NK-92 (cell line): ENCODE measurements around the gene EXOC6.
"Not testable (repeated sequence)": the region's sequence is repeated elsewhere in the genome, so short reads cannot be mapped to it uniquely, and the experiment has no call there.

Experiments used
- DNase-seq: peaks from one replicate; lab custom pipeline; 2025; ENCODE audit not compliant: unreplicated experiment; lab: John Stamatoyannopoulos, UW

Gene EXOC6

DNA sequence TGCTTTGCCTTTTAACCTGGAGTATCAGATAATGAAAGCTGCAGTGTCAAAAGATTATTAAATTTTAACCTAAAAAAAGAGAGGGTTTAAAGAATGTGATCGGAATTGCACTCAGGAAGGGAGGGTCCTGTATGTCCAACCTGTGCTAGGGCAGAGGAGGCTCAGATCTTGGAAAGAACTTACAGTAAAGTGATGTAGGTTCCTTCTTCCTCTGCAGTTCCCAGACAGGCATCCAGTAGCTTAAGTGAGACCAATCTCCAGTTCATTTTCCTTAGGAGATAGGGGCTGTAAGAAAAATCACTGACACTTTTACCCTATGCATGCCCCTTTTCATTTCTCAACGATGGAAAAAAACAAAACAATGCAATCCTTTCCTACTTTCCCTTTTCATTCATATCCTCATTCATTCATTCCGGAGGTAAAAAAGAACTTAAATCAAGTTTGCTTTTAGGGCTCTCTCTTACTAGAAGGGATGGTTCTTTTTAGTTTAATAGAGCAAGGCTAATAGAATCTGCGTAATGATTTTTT is 28.3 kb downstream of the EXOC6 start:
- DNase-seq: no peak

- no peak for DNase-seq
Measured at GRCh38 chr10:92880233-92880861, 32.0 kb downstream of the EXOC6 start.

GRCh38 chr10:92880917-92881316 is 32.6 kb downstream of the EXOC6 start:
- no peak for DNase-seq

DNA sequence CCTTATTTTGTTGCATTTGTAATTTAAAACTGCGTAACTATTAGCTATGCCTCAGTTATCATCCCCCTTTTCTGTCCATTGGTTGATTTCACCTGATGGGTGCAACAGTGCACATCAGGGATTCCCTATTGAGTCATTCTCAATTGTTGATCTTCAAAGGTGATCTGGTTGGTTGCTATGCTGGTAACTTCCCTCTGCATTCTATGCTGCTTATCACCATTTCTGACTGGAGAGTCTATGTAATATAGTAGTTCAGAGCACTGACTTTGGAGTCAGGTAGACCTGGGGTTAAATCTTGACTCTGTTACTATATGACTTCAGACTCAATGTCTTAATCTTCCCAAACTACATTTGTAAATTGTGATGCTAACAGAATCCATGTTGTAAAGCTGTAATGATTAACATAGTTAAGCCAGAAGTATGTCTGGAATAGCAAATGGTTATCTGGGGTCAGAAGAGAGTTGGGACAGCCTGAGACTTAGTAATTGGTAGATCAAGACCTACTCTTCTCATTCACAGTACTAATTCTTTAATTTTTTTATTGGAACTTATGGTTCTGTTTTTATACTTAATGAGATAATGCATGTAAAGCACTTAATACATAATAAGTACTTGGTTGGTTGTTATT is 38.1 kb downstream of the EXOC6 start:
- no peak for DNase-seq

- no peak for DNase-seq
Measured at GRCh38 chr10:92890471-92890870, 42.2 kb downstream of the EXOC6 start.

DNA sequence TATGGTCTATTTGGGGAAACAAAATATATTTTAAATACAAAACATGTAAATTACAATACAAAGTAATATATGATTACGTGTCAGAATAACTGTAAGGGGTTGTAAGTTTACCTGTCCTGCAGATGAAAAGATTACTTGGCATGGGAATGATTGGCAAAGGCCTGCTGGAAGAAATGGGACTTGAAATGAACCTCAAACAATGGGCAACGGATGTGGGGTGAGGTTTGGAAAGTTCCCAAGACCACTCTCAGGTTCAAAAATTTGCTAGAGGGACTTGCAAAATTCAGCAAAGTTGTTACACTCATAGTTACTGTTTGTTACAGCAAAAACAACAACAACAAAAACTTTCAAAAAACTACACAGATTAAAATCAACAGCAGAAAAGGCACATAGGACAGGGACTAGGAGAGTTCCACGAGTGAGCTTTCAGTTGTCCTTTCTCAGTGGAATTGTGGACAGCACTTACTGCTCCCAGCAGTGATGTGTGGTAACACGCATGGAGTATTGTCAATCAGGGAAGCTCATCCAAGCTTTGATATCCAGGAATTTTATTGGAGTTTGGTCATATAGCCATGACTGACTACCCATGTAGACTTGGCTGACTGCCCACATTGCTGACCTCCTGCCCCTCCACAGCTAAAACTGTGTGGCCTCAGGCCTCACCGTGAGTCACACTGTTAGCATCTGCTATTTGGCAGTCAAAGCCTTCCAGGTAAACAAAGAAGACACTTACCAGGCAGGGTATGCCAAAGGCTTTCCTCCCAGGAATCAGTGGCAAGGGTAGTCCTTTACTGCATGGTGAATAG is 43.8 kb downstream of the EXOC6 start:
- DNase-seq: no peak

DNA sequence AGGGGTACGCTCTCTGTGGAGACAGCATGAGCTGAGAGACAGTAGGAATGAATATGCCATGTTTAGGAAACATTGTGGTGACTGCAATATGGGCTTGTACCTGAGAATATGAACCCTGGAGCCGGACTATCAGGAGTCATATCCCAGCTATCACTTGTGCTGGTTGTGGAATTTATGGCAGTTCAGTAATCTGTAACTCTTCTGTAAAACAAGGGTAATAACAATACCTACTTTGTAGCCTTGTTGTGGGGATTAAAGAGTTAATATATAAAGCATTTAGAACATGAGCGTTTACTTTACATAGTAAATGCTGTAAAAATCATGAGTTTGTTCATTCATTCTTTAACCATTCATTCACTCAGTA is 44.4 kb downstream of the EXOC6 start:
- no peak for DNase-seq

- DNase-seq: no peak
Measured at GRCh38 chr10:92894081-92894655, 45.8 kb downstream of the EXOC6 start.

- DNase-seq: no peak
Measured at GRCh38 chr10:92897916-92898315, 49.6 kb downstream of the EXOC6 start.

DNA sequence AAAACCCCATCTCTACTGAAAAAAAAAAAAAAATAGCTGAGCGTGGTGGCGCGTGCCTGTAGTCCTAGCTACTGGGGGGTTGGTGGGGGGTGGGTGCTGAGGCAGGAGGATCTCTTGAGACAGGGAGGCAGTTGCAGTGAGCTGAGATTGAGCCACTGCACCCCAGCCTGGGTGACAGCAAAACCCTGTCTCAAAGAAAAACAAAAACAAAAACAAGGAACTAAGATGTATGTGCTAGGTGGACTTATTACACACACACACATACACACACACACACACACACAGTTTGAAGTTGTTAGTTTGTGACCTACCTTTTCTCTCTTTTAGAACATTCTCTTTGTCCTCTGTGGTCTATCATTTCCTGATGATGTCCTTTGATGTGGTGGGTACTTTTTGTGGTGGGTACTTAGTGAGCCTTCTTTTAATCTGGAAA is 53.5 kb downstream of the EXOC6 start:
- DNase-seq: no peak

DNA sequence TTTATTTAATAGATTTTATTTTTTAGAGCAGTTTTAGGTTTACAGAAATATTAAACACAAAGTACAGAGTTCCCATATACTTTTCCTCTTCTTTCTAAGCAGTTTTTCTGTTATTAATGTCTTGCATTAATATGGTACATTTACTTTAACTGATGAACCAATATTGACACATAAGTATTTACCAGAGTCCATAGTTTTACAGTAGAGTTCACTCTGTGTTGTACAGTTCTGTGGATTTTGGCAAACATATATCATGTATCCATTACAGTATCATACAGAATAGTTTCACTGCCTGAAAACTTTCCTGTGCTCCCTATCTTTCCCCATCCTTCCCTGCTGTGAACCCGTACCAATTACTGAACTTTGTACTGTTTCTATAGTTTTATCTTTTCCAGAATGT is 55.3 kb downstream of the EXOC6 start:
- DNase-seq: no peak

DNA sequence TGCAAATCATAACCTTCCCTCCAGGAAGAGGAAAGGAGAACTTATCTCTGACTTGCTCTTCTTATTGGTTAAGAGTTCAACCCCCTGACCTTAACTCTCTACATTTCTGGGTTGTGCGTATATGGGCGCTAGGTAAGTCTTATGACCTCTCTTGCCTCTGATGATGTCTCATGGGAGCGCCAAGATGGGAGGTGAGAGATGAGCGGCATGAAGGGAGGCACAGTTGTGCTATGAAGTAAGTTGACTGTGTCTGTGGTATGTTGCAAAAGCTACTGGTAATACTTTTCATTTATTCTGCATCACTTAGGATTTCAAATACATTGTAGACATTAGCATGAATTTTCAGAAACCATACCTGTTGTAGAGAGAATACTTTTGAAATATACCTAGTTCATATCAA is 59.0 kb downstream of the EXOC6 start:
- DNase-seq: no peak

- DNase-seq: not testable (repeated sequence)
Measured at GRCh38 chr10:92912631-92913030, 64.3 kb downstream of the EXOC6 start.

DNA sequence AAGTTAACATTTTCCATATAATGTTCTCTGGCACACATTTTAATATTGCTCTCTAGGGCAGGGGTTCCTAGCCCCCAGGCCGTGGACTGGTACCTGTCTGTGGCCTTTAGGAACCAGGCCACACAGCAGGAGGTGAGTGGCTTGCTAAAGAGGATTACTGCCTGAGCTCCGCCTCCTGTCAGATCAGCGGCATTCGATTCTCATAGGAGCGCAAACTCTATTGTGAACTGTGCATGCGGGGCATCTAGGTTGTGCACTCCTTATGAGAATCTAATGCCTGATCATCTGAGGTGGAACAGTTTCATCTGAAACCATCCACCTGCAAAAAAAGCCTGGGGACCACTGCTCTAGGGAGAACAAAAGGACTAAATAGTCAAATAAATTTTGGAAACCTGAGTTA is 65.7 kb downstream of the EXOC6 start:
- no peak for DNase-seq

- DNase-seq: no peak
Measured at GRCh38 chr10:92914478-92915325, 66.4 kb downstream of the EXOC6 start.

- no peak for DNase-seq
Measured at GRCh38 chr10:92915892-92916291, 67.6 kb downstream of the EXOC6 start.

DNA sequence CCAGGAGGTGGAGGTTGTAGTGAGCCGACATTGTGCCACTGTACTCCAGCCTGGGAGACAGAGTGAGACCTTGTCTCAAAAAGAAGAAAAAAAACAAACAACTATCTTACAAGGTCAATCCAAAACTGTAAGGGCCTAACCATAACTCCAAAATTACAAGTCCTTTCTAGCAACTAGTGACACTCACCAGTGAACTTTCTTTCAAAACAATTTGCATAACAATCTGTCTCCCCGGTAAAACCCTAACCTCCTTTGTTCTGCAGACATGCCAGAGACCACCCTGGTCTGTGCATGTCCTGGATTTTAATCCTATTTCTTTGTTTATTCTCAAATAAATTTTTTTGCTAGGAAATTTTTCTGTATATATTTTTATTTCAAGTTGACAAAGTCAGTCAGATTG is 68.1 kb downstream of the EXOC6 start:
- no peak for DNase-seq

DNA sequence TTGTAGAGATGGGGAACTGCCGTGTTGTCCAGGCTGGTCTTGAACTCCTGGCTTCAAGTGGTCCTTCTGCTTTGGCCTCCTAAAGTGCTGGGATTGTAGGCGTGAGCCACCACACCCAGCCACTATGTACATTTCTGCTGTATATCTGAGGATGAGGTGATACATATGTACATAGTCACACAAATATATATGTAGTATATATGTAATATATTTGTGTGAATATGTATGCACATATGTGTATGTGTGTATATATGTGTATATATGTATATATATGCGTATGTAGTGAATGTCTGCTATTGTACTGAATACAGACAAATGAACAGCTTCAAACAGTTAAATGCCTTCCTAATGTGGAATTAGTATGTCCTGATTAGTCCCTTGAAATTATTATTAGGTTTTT is 70.3 kb downstream of the EXOC6 start:
- no peak for DNase-seq

GRCh38 chr10:92920866-92921265 is 72.5 kb downstream of the EXOC6 start:
- no peak for DNase-seq

- DNase-seq: no peak
Measured at GRCh38 chr10:92923416-92923815, 75.1 kb downstream of the EXOC6 start.

DNA sequence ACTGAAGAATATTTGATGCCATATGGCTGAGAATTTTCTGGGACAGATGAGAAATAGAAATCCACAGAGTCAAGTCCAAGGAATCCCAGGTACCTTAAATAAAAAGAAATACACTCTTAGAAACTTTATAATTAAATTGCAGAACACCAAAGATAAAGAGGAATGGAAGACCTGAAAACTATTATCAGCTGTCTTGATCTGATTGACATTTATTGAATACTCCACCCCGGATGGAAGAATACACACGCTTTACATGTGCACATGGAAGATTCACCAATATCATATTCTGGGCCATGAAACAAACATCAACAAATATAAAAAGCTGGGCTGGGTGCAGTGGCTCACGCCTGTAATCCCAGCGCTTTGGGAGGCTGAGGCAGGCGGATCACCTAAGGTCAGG is 81.6 kb downstream of the EXOC6 start:
- DNase-seq: no peak
